Activated CD8-positive, alpha-beta memory T cell treated with anti-CD3 and anti-CD28 coated beads for 48 hours (primary cell): Measurements from ENCODE around the gene PDE2A.

Experiments used
- DNase-seq, 3 experiments: peaks; one replicate each; pipeline ENCODE4 v3.0.0-alpha.2; 2020; ENCODE audit warnings: low read depth in 2 of 3, low spot score in 2 of 3

PDE2A gene

GRCh38 chr11:72617080-72617762 lies 57.0 kb downstream of the PDE2A start:
- no peak for DNase-seq

GRCh38 chr11:72616655-72617054 lies 57.6 kb downstream of the PDE2A start:
- DNase-seq: no peak

- no peak for DNase-seq
Observed at GRCh38 chr11:72615329-72615728, 58.9 kb downstream of the PDE2A start.

GRCh38 chr11:72614381-72614780 lies 59.8 kb downstream of the PDE2A start:
- no peak for DNase-seq

GRCh38 chr11:72613977-72614376 lies 60.2 kb downstream of the PDE2A start:
- DNase-seq: no peak

DNA sequence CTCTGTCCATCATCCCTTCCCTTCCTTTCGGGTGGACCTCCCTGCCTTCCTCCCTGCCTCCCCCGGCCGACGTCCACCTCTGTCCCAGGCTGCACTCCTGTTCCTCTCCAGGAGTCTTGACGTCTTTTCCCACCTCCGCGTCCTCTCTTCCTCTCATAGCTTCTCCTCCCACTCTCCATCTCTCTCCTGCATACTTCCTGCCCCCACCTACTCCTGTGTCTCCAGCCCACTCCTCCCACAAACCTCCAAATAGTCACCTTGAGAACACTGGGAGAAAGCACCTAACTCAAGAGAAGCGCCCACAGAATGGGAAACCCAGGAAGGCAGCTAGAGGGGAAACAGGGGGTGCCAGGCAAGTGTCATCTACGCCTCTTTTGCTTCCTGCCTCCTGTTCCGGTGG lies 60.8 kb downstream of the PDE2A start:
- no peak for DNase-seq

- DNase-seq: no peak
Observed at GRCh38 chr11:72609476-72609875, 64.7 kb downstream of the PDE2A start.

GRCh38 chr11:72609045-72609444 lies 65.2 kb downstream of the PDE2A start:
- no peak for DNase-seq

GRCh38 chr11:72607496-72607895 lies 66.7 kb downstream of the PDE2A start:
- no peak for DNase-seq

DNA sequence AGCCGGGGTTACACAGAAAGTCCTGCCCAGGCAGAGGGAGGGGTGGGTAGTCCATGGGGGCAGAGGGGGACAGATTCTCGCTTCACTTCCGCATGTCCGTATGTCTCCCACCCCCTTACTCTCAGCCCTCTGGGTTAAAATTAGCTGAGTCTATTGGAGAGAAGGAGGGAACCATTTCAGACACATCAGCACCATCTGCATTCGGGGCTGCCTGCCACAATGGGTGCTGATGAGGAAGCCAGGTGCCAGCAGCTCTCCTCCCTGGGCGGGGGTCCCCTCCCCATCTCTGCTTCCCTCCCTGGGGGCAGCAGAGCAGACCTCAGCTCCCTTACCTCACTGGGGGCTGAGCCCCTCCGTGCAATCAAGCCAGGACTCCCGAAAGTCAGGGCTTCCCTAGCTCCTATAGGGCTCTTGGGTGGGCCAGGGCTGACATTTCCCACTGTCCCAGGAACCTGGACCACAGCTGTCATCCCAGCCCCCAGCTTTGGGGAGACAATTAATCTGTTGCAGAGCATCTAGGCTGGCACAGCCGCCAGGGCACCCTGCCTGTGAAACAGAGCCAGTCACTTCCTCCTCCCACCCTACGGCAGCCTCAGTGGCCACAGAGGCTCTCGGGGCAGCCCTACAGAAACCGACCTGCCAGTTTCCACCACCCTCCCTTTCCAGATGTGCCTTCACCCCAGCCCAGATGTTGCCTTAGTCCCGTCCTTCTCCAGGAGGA lies 67.3 kb downstream of the PDE2A start:
- no peak for DNase-seq

- no peak for DNase-seq
Observed at GRCh38 chr11:72605973-72606747, 68.1 kb downstream of the PDE2A start.

DNA sequence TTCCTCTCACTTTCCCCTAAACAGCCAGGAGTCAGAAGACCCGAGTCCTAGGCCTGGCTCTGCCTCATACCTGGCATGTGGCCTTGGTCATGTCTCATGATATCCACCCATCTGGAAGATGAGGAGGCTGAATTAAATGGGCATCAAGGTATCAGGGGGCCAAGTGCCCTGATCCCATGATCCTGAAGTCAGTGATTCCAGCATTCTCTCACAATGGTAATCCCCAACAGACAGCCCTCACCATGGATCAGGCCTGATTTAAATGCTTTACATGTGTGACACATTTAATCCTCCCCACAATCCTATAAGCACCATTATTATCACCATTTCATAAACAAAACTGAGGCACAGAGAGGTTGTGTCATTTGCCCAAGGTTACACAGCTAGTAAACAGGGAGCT lies 70.0 kb downstream of the PDE2A start:
- no peak for DNase-seq

DNA sequence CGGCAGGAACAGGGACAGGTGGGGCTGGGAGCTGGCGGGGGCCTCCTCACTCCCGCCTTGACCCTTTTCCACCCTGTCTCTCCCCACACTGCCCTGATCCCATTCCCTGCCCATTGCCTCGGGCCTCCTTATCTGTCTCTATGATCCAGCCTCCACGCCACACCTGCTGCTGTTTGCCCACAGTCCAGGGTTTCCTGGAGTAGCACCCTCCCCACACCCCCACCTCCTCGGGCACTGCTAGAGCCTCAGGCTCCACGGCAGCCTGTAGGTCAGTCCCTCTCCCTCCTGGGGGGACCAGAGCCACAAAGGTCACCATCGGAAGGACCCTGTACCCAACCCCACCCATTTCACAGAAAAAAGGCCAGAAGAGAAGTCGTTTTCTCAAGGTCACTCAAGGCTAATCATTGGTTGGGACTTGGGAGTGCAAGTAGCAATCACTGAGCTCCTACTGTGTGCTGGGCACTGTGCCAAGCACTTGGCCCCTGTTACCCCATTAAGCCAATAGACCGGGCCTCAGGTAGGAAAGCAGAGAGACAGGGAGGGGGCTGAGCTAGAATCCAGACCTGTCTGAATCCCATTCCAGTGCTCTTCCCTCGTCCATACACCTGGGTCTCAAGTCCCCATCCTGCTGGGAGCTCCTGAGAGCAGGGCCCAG lies 71.8 kb downstream of the PDE2A start:
- no peak for DNase-seq

- DNase-seq: no peak
Observed at GRCh38 chr11:72600557-72600956, 73.7 kb downstream of the PDE2A start.

GRCh38 chr11:72599325-72600117 lies 74.7 kb downstream of the PDE2A start:
- no peak for DNase-seq

DNA sequence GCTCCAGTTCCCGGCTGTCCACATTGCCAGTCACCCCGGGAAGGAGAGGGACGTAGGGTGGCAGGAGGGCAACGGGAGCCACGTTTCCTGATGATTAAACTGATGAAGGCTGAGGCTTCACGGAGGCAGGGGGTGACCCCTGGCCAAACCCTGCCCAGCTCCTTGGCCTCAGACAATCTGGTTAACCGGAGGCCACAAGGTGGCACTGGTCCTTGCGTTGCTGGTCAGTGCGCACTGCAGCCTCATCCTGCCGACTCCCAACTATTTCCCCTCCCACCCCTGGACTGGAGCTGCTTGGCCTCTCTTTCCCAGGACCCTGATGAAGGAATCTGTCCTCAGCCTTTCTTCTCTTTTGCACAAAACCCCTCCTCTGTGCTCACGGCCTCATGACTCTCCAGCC lies 75.3 kb downstream of the PDE2A start:
- DNase-seq: no peak

GRCh38 chr11:72598466-72598865 lies 75.8 kb downstream of the PDE2A start:
- DNase-seq: no peak

DNA sequence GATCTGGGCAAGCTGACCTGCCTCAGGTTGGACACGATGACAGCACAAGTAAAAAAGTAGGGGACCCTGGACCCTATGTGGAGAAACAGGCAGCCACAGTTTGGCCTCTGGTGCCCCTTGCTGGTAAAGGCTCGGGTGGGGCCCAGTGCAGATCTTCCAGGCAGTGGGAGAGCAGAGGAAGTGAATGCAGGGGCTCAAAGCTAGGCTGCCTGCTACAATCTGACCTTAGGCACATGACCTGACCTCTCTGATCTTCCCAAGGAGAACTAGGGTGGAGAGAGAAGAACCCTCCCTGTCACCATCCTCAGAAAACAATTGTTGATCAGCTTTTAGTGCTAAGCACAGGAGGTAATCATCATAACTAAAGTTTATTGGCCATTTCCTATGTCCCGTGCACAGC lies 76.5 kb downstream of the PDE2A start:
- no peak for DNase-seq

- no peak for DNase-seq
Observed at GRCh38 chr11:72595292-72595684, 78.9 kb downstream of the PDE2A start.

GRCh38 chr11:72594493-72595291 lies 79.5 kb downstream of the PDE2A start:
- no peak for DNase-seq
